IMR-90 (cell line): ENCODE data around the gene CECR2. TPM values are rescaled to one million over a fixed set of nuclear protein-coding genes. Genes with fewer than 3 reads are reported as not detected.

ENCODE experiments used
- ATAC-seq: fragments of 200-7000 bp; cut with Tn5 transposase; 2 replicates; pipeline ENCODE4 v1.9.1; 2020; ENCODE audit warnings: low read depth, mild to moderate bottlenecking, moderate library complexity
- BruUV-seq: library from RNA; stranded (reverse); fragments of 400-500 nt; replicated peaks from 2 replicates; lab custom pipeline; 2021; lab: Mats Ljungman, UMichigan
- CTCF ChIA-PET: fragments of 300-600 bp; formaldehyde crosslinking; extraction: SDS; loops from one replicate; lab custom pipeline; 2021; ENCODE audit warnings: antibody characterized with exemption; lab: Yijun Ruan, JAX
- POLR2A ChIA-PET: fragments of 300-600 bp; sonication (Branson Sonifier 250); formaldehyde crosslinking; loops from one replicate; lab custom pipeline; 2022; ENCODE audit warnings: antibody characterized with exemption; ENCODE audit not compliant: unreplicated experiment; lab: Charles Lee
- DNase-seq: peaks from one replicate; pipeline ENCODE4 v3.0.0; 2013
- H2AFZ ChIP-seq: replicated peaks from 2 replicates; pipeline ENCODE3; 2013; ENCODE audit warnings: low read length, mild to moderate bottlenecking; ENCODE audit not compliant: poor library complexity
- H2AK5ac ChIP-seq: 2 replicates; pipeline ENCODE4 v1.6.1; 2013; ENCODE audit warnings: low read depth, low read length, inconsistent platforms
- H2AK9ac ChIP-seq: replicated peaks from 2 replicates; pipeline ENCODE3; 2013; ENCODE audit warnings: mild to moderate bottlenecking, low read depth, low read length, moderate library complexity; ENCODE audit not compliant: poor library complexity
- H2BK120ac ChIP-seq: 2 replicates; pipeline ENCODE4 v1.6.1; 2013; ENCODE audit warnings: low read depth, low read length, inconsistent platforms
- H2BK15ac ChIP-seq: 3 replicates; pipeline ENCODE4 v1.6.1; 2013; ENCODE audit warnings: low read depth, low read length, inconsistent platforms
- H2BK20ac ChIP-seq: 2 replicates; pipeline ENCODE4 v1.6.1; 2013; ENCODE audit warnings: low read depth, mild to moderate bottlenecking, inconsistent platforms, low read length, moderate library complexity
- H2BK5ac ChIP-seq: 2 replicates; pipeline ENCODE4 v1.6.1; 2013; ENCODE audit warnings: mild to moderate bottlenecking, low read depth, low read length, inconsistent platforms; ENCODE audit not compliant: poor library complexity, severe bottlenecking
- H3K14ac ChIP-seq: replicated peaks from 2 replicates; pipeline ENCODE4 v1.6.1; 2013; ENCODE audit warnings: low read depth, low read length, inconsistent platforms
- H3K18ac ChIP-seq: 2 replicates; pipeline ENCODE4 v1.6.1; 2013; ENCODE audit warnings: low read depth, low read length, control low read depth
- H3K23ac ChIP-seq: 2 replicates; pipeline ENCODE4 v1.6.1; 2013; ENCODE audit warnings: low read depth, low read length, inconsistent platforms
- H3K27ac ChIP-seq: 2 replicates; pipeline ENCODE4 v1.5.1; 2013; ENCODE audit warnings: mild to moderate bottlenecking, control low read depth, low read length; ENCODE audit not compliant: insufficient read depth
- H3K27me3 ChIP-seq: 2 replicates; pipeline ENCODE4 v1.6.1; 2013; ENCODE audit warnings: low read length; ENCODE audit not compliant: control insufficient read depth, insufficient read depth
- H3K36me3 ChIP-seq: 2 replicates; pipeline ENCODE4 v1.6.1; 2013; ENCODE audit warnings: low read length, mixed read lengths; ENCODE audit not compliant: control insufficient read depth, insufficient read depth
- H3K4ac ChIP-seq: 2 replicates; pipeline ENCODE4 v1.6.1; 2013; ENCODE audit warnings: low read depth, low read length, inconsistent platforms
- H3K4me1 ChIP-seq: 2 replicates; pipeline ENCODE4 v1.6.1; 2013; ENCODE audit warnings: low read length, mixed read lengths; ENCODE audit not compliant: control insufficient read depth, insufficient read depth
- H3K4me2 ChIP-seq: 2 replicates; pipeline ENCODE4 v1.6.1; 2013; ENCODE audit warnings: low read depth, mild to moderate bottlenecking, control low read depth, low read length, moderate library complexity
- H3K4me3 ChIP-seq: 2 replicates; pipeline ENCODE4 v1.5.1; 2013; ENCODE audit warnings: low read depth, mild to moderate bottlenecking, control low read depth, low read length, moderate library complexity; ENCODE audit not compliant: insufficient read depth
- H3K56ac ChIP-seq: 2 replicates; pipeline ENCODE4 v1.6.1; 2013; ENCODE audit warnings: low read length, inconsistent platforms; ENCODE audit not compliant: insufficient read depth; ENCODE audit errors: extremely low read depth
- H3K79me1 ChIP-seq, 2 experiments: 2 replicates each; pipeline ENCODE4 v1.6.1; 2013; ENCODE audit warnings: low read length in 2 of 2, inconsistent platforms in 1 of 2, low read depth in 1 of 2
- H3K9ac ChIP-seq: 2 replicates; pipeline ENCODE4 v1.6.1; 2013; ENCODE audit warnings: low read depth, low read length, control low read depth
- H3K9me1 ChIP-seq: 2 replicates; pipeline ENCODE4 v1.6.1; 2013; ENCODE audit warnings: low read length, inconsistent platforms; ENCODE audit not compliant: insufficient read depth
- H3K9me3 ChIP-seq: 2 replicates; pipeline ENCODE4 v1.6.1; 2013; ENCODE audit warnings: low read length; ENCODE audit not compliant: control insufficient read depth, insufficient read depth
- H4K20me1 ChIP-seq: 2 replicates; pipeline ENCODE4 v1.6.1; 2013; ENCODE audit warnings: low read length, inconsistent platforms; ENCODE audit not compliant: insufficient read depth
- H4K5ac ChIP-seq: 2 replicates; pipeline ENCODE4 v1.6.1; 2013; ENCODE audit warnings: mild to moderate bottlenecking, low read depth, low read length, control low read depth
- H4K8ac ChIP-seq, 2 experiments: 2 replicates each; pipeline ENCODE4 v1.6.1; 2013; ENCODE audit warnings: low read depth in 2 of 2, low read length in 2 of 2, control low read depth in 1 of 2, inconsistent platforms in 1 of 2
- H4K91ac ChIP-seq: 2 replicates; pipeline ENCODE4 v1.6.1; 2013; ENCODE audit warnings: low read depth, low read length, inconsistent platforms; ENCODE audit not compliant: insufficient read depth
- BHLHE40 ChIP-seq: fragments of 150-350 bp; IDR thresholded peaks from 2 replicates; pipeline ENCODE4 v1.6.1; 2016; ENCODE audit warnings: mild to moderate bottlenecking, low read depth, low read length
- CEBPB ChIP-seq: IDR thresholded peaks from 2 replicates; pipeline ENCODE4 v1.6.1; 2012; ENCODE audit warnings: low read depth, low read length, improper control_type of control experiment
- CHD1 ChIP-seq: IDR thresholded peaks from 2 replicates; pipeline ENCODE4 v1.6.1; 2012; ENCODE audit warnings: low read depth, low read length, improper control_type of control experiment
- FOS ChIP-seq: fragments of 150-350 bp; IDR thresholded peaks from 2 replicates; pipeline ENCODE4 v1.6.1; 2016; ENCODE audit warnings: low read depth, low read length
- MAZ ChIP-seq: IDR thresholded peaks from 2 replicates; pipeline ENCODE4 v1.6.1; 2012; ENCODE audit warnings: low read depth, mild to moderate bottlenecking, low read length, improper control_type of control experiment, moderate library complexity, borderline replicate concordance
- POLR2A ChIP-seq: IDR thresholded peaks from 2 replicates; pipeline ENCODE4 v1.6.1; 2012; ENCODE audit warnings: mild to moderate bottlenecking, low read depth, low read length
- RCOR1 ChIP-seq: IDR thresholded peaks from 2 replicates; pipeline ENCODE4 v1.6.1; 2012; ENCODE audit warnings: mild to moderate bottlenecking, low read length, improper control_type of control experiment; ENCODE audit not compliant: insufficient replicate concordance
- RFX5 ChIP-seq: IDR thresholded peaks from 2 replicates; pipeline ENCODE4 v1.8.0; 2012; ENCODE audit warnings: low read depth, mild to moderate bottlenecking, low read length, moderate library complexity
- USF2 ChIP-seq: fragments of 150-350 bp; IDR thresholded peaks from 2 replicates; pipeline ENCODE4 v1.6.1; 2017; ENCODE audit warnings: mild to moderate bottlenecking, antibody characterized with exemption, low read length, low read depth
- WGBS, 2 experiments: methylation state at CpG; one replicate each; pipeline versions ENCODE4 v1.1.5 to v1.1.7; 2013; ENCODE audit warnings: missing lambda C conversion rate in 2 of 2; ENCODE audit not compliant: insufficient read length in 1 of 2; ENCODE audit errors: extremely low coverage in 2 of 2; 5-methylcytosine and 5-hydroxymethylcytosine counted together
- dilution Hi-C: fragments of 300-500 bp; cut with HindIII; formaldehyde crosslinking; loops from one replicate; pipeline ENCODE4 v1.14.3; 2018; ENCODE audit warnings: low sequenced_read_pairs; ENCODE audit not compliant: unreplicated experiment
- in situ Hi-C: fragments of 300-500 bp; cut with MboI; formaldehyde crosslinking; loops from 3 replicates; pipeline ENCODE4 v1.14.3; 2019; ENCODE audit warnings: low sequenced_read_pairs, inconsistent platforms, mixed read lengths
- intact Hi-C: fragments of 100-400 bp; cut with micrococcal nuclease; formaldehyde crosslinking; loops from 2 replicates; pipeline ENCODE4 v1.10.0; 2022
- microRNA-seq, 2 experiments: library from miRNA; stranded (forward) in 1 of 2; unstranded in 1 of 2; fragments of 10-50 nt in 1 of 2; fragments of <30 nt in 1 of 2; gene quantifications in 1 of 2; microRNA quantifications in 1 of 2; one replicate each; pipeline versions ENCODE3 to v1.1.0; 2013 to 2020; ENCODE audit not compliant: insufficient read depth in 1 of 2, insufficient read length in 1 of 2, unreplicated experiment in 1 of 2
- polyA plus RNA-seq, 3 experiments: library from polyadenylated mRNA; depleted of rRNA; stranded (reverse); fragments of >200 nt; gene quantifications; 2 replicates each; pipeline ENCODE4 v1.2.3, GENCODE V29; 2012; ENCODE audit warnings: low replicate concordance in 1 of 3
- small RNA-seq, 5 experiments: library from RNA; depleted of rRNA; stranded (forward); fragments of <200 nt; gene quantifications; one replicate each; pipeline ENCODE3, GENCODE V24; 2012
- total RNA-seq: library from RNA; depleted of rRNA; stranded (reverse); fragments of >200 nt; gene quantifications from 2 replicates; pipeline ENCODE4 v1.2.3, GENCODE V29; 2012; rRNA removed

CECR2 gene
- total and polyA plus RNA-seq, 2 of the 4 experiments (the other 2 are of a cell fraction), result under 0.01 TPM; not detected in 1

GRCh38 chr22:17606496-17606895, 237.2 kb downstream of the CECR2 start:
- Histone ChIP-seq H2AK9ac (no peak overlapping the region), H3K9ac (no peak overlapping the region), H3K14ac (no peak overlapping the region), H2BK5ac (no peak overlapping the region), H3K4me1 (0 out of 2 replicates have a peak, but pooled peaks cover 2% of the 10 kb centered on the region), H3K36me3 (peaks cover 24% of the 10 kb centered on the region), H4K5ac (no peak overlapping the region), H4K8ac (no peak overlapping the region), H2BK120ac (no peak overlapping the region), H3K9me3 (no peaks in the 10 kb centered on the region), H3K56ac (no peak overlapping the region), H2AK5ac (no peak overlapping the region), H3K4me3 (no peak overlapping the region), H3K4me2 (no peak overlapping the region), H2BK20ac (no peak overlapping the region), H2BK15ac (no peak overlapping the region), H3K27me3 (no peaks in the 10 kb centered on the region), H3K4ac (no peak overlapping the region), H3K79me1 (peaks cover 27 to 45% of the 10 kb centered on the region in 2 experiments), H3K9me1 (peaks cover 4% of the 10 kb centered on the region; the same call in 1 of the 2 replicates), H4K20me1 (peaks cover 15% of the 10 kb centered on the region; the same call in 1 of the 2 replicates), H3K27ac (no peak overlapping the region), H2AFZ (no peak overlapping the region), H4K91ac (no peak overlapping the region), H3K23ac (no peak overlapping the region), H3K18ac (no peak overlapping the region)
- dilution Hi-C loops (no loop called here), intact Hi-C loops (no loop called here), in situ Hi-C loops (no loop called here)
- POLR2A ChIA-PET, result no interaction called here
- DNase-seq (peak; percentile 65), ATAC-seq (peak; percentile 36)
- 38% methylated on average over 4 of the region's 5 CpGs; no CpG with 5 or more reads in 1 of the 2 experiments for WGBS, 2 experiments
- CTCF ChIA-PET, result interaction anchor here (0.6 to 1.2 kb wide), 2 partner anchors 117 to 120 kb away, joined by 4 read pairs; no protein-coding TSS in a partner anchor
- no TSS peak for BruUV-seq
- TF ChIP-seq POLR2A, result no peak
- TF ChIP-seq FOS, result no peak
- no peak for TF ChIP-seq MAZ
- TF ChIP-seq CEBPB, result no peak
- TF ChIP-seq CHD1, result no peak
- TF ChIP-seq BHLHE40, result no peak
- TF ChIP-seq USF2, result no peak
- TF ChIP-seq RCOR1, result no peak
- TF ChIP-seq RFX5, result no peak

Small RNAs within 50 kb of the gene (microRNA-seq; reads per million reads assigned to microRNA genes)
- not detected for gene CECR9 (ENCODE audit: insufficient read depth, insufficient read length)
- gene RN7SL843P (ENCODE audit: insufficient read depth, insufficient read length), result not detected

Small RNAs within 50 kb of the gene (small RNA-seq; reads per million reads assigned to genes)
- gene CECR9 (0 reads per million in 5 experiments), gene RN7SL843P (0 reads per million in 5 experiments)

Other genes starting within 250 kb of the CECR2 start
- under 0.01 TPM in 2 replicates for gene TMEM121B, start 248.1 kb upstream of the CECR2 start, total RNA-seq
- 0.22 and 0.29 TPM in 2 replicates for gene TMEM121B, start 248.1 kb upstream of the CECR2 start, polyA plus RNA-seq (2012; rRNA removed)
- gene HDHD5, start 210.2 kb upstream of the CECR2 start, total RNA-seq, result 31.4 and 31.9 TPM in 2 replicates
- 33.5 and 37.5 TPM in 2 replicates for gene HDHD5, start 210.2 kb upstream of the CECR2 start, polyA plus RNA-seq (2012; rRNA removed)
- under 0.01 TPM in 1 of 2 replicates, not detected in the other for gene ADA2, start 150.0 kb upstream of the CECR2 start, total RNA-seq
- 0.14 and 0.16 TPM in 2 replicates for gene ADA2, start 150.0 kb upstream of the CECR2 start, polyA plus RNA-seq (2012; rRNA removed)
- gene SLC25A18, start 194.0 kb downstream of the CECR2 start, total RNA-seq, result under 0.01 TPM in 1 of 2 replicates, not detected in the other
- 0.05 TPM in 1 of 2 replicates, not detected in the other for gene SLC25A18, start 194.0 kb downstream of the CECR2 start, polyA plus RNA-seq (2012; rRNA removed)